Measurements from ENCODE around the gene FGF9.

Gene FGF9

GRCh38 chr13:21735701-21736401 is 65.0 kb downstream of the FGF9 start:
- Histone ChIP-seq H3K4me3 (ENCODE audit: low read depth, low read length) (no peak overlapping the region), H3K27ac (no peak overlapping the region), H3K9me3 (ENCODE audit: severe bottlenecking) (peaks cover 2% of the 10 kb centered on the region), H3K27me3 (ENCODE audit: insufficient read depth, low read depth, severe bottlenecking) (peaks cover 100% of the 10 kb centered on the region), H3K36me3 (no peaks in the 10 kb centered on the region)
- DNase-seq, result no peak
- no peak for TF ChIP-seq CTCF (IDR thresholded peaks at IDR 0.05; ENCODE audit: low read depth, low read length)

- no peaks in the 10 kb centered on the region for H3K36me3 ChIP-seq
- TF ChIP-seq CTCF (IDR thresholded peaks at IDR 0.05; ENCODE audit: low read depth, low read length), result no peak
- no peak for DNase-seq
- H3K27me3 ChIP-seq (ENCODE audit: insufficient read depth, low read depth, severe bottlenecking), result peaks cover 100% of the 10 kb centered on the region
- no peak overlapping the region for H3K4me3 ChIP-seq (ENCODE audit: low read depth, low read length)
- no peak overlapping the region for H3K27ac ChIP-seq
- peaks cover 2% of the 10 kb centered on the region for H3K9me3 ChIP-seq (ENCODE audit: severe bottlenecking)
Observed at GRCh38 chr13:21736926-21737325, 66.1 kb downstream of the FGF9 start.

GRCh38 chr13:21738630-21739029 is 67.8 kb downstream of the FGF9 start:
- H3K27me3 ChIP-seq (ENCODE audit: insufficient read depth, low read depth, severe bottlenecking), result peaks cover 99% of the 10 kb centered on the region
- H3K36me3 ChIP-seq, result no peaks in the 10 kb centered on the region
- H3K4me3 ChIP-seq (ENCODE audit: low read depth, low read length), result no peak overlapping the region
- no peak for DNase-seq
- H3K27ac ChIP-seq, result no peak overlapping the region
- peaks cover 2% of the 10 kb centered on the region for H3K9me3 ChIP-seq (ENCODE audit: severe bottlenecking)
- no peak for TF ChIP-seq CTCF (IDR thresholded peaks at IDR 0.05; ENCODE audit: low read depth, low read length)

GRCh38 chr13:21739771-21740170 is 68.9 kb downstream of the FGF9 start:
- H3K27ac ChIP-seq, result no peak overlapping the region
- peaks cover 95% of the 10 kb centered on the region for H3K27me3 ChIP-seq (ENCODE audit: insufficient read depth, low read depth, severe bottlenecking)
- peaks cover 2% of the 10 kb centered on the region for H3K9me3 ChIP-seq (ENCODE audit: severe bottlenecking)
- H3K4me3 ChIP-seq (ENCODE audit: low read depth, low read length), result no peak overlapping the region
- H3K36me3 ChIP-seq, result no peaks in the 10 kb centered on the region
- no peak for DNase-seq
- TF ChIP-seq CTCF (IDR thresholded peaks at IDR 0.05; ENCODE audit: low read depth, low read length), result no peak

- TF ChIP-seq CTCF (IDR thresholded peaks at IDR 0.05; ENCODE audit: low read depth, low read length), result no peak
Observed at GRCh38 chr13:21741396-21741979, 70.6 kb downstream of the FGF9 start.

More at GRCh38 chr13:21741396-21741979, 70.6 kb downstream of the FGF9 start:
- no peak for DNase-seq
- Histone ChIP-seq H3K27me3 (ENCODE audit: insufficient read depth, low read depth, severe bottlenecking) (peaks cover 88% of the 10 kb centered on the region), H3K27ac (no peak overlapping the region), H3K36me3 (no peaks in the 10 kb centered on the region), H3K4me3 (ENCODE audit: low read depth, low read length) (no peak overlapping the region), H3K9me3 (ENCODE audit: severe bottlenecking) (peaks cover 2% of the 10 kb centered on the region)

All from WERI-Rb-1 (cell line).